Natural killer cell (primary cell): ENCODE results near the gene WDFY4. TPM values are rescaled to one million over a fixed set of nuclear protein-coding genes. Genes with fewer than 3 reads are reported as not detected.

Source experiments
- ATAC-seq, 3 donors: fragments of 150-1000 bp in 2 of 3; fragments of 200-7000 bp in 1 of 3; cut with Tn5 transposase; 1 replicate in 1 of 3; 2 replicates in 2 of 3; pipeline ENCODE4 v1.10.0; 2021; ENCODE audit warnings: mild to moderate bottlenecking in 2 of 3, moderate library complexity in 2 of 3
- DNase-seq, 2 donors: peaks; one replicate each; pipeline versions ENCODE4 v3.0.0 to v3.0.0-alpha.2; 2013 to 2021; ENCODE audit warnings: mixed read lengths in 1 of 2
- H3K27ac ChIP-seq: one replicate; pipeline ENCODE4 v1.5.1; 2013; ENCODE audit warnings: mild to moderate bottlenecking, low read length
- H3K27me3 ChIP-seq: one replicate; pipeline ENCODE4 v1.6.1; 2013; ENCODE audit warnings: low read length; ENCODE audit not compliant: control insufficient read depth, insufficient read depth
- H3K36me3 ChIP-seq: one replicate; pipeline ENCODE4 v1.6.1; 2013; ENCODE audit warnings: low read length; ENCODE audit not compliant: control insufficient read depth, insufficient read depth
- H3K4me1 ChIP-seq: one replicate; pipeline ENCODE4 v1.6.1; 2013; ENCODE audit warnings: low read length; ENCODE audit not compliant: control insufficient read depth, insufficient read depth
- H3K4me3 ChIP-seq: one replicate; pipeline ENCODE4 v1.5.1; 2013; ENCODE audit warnings: low read length
- H3K9me3 ChIP-seq: one replicate; pipeline ENCODE4 v1.6.1; 2013; ENCODE audit warnings: low read length; ENCODE audit not compliant: control insufficient read depth, insufficient read depth
- H3K27ac Mint-ChIP-seq, 2 donors: one replicate each; pipeline ENCODE4 v1.8.0; 2022; ENCODE audit warnings: mild to moderate bottlenecking in 2 of 2, mixed read lengths in 2 of 2, moderate library complexity in 1 of 2
- H3K27me3 Mint-ChIP-seq, 2 donors: one replicate each; pipeline ENCODE4 v1.8.0; 2022; ENCODE audit warnings: low read depth in 2 of 2, mixed read lengths in 2 of 2
- H3K36me3 Mint-ChIP-seq: one replicate; pipeline ENCODE4 v1.8.0; 2022; ENCODE audit warnings: mixed read lengths
- H3K4me1 Mint-ChIP-seq, 2 donors: one replicate each; pipeline ENCODE4 v1.8.0; 2022; ENCODE audit warnings: mixed read lengths in 2 of 2
- H3K4me3 Mint-ChIP-seq: one replicate; pipeline ENCODE4 v1.8.0; 2022; ENCODE audit warnings: mild to moderate bottlenecking, moderate library complexity, mixed read lengths
- H3K9me3 Mint-ChIP-seq, 2 donors: one replicate each; pipeline ENCODE4 v1.8.0; 2022; ENCODE audit warnings: mixed read lengths in 2 of 2
- CTCF ChIP-seq: fragments of 200-600 bp; IDR thresholded peaks from one replicate; pipeline ENCODE4 v1.8.0; 2022; ENCODE audit warnings: antibody characterized with exemption
- WGBS: methylation state at CpG from one replicate; pipeline ENCODE4 v1.1.7; 2013; ENCODE audit warnings: missing lambda C conversion rate; ENCODE audit not compliant: insufficient coverage; 5-methylcytosine and 5-hydroxymethylcytosine counted together
- intact Hi-C: fragments of 100-400 bp; cut with micrococcal nuclease; formaldehyde crosslinking; loops from one replicate; pipeline ENCODE4 v1.14.2; 2022
- total RNA-seq, 4 donors: library from RNA; stranded (reverse); fragments of 120-200 nt in 1 of 4; gene quantifications; one replicate each; pipeline versions ENCODE4 v1.2.3 to v1.2.4, GENCODE V29; 2013 to 2022

The WDFY4 gene
- total RNA-seq, 3 donors from 2014 or later (not counting 1 experiment from before 2014, with no cell fraction given): 1.7 to 8.4 (median 3.5) TPM

- Histone ChIP-seq H3K27ac (no peak overlapping the region), H3K27me3 (no peaks in the 10 kb centered on the region), H3K4me3 (no peak overlapping the region), H3K36me3 (no peaks in the 10 kb centered on the region), H3K9me3 (no peaks in the 10 kb centered on the region), H3K4me1 (no peaks in the 10 kb centered on the region)
- H3K27ac Mint-ChIP-seq: no peak overlapping the region
- no peak for DNase-seq
- no peaks in the 10 kb centered on the region for H3K27me3 Mint-ChIP-seq
- ATAC-seq: no peak
- intact Hi-C loops: no loop called here
- TF ChIP-seq CTCF: no peak
- H3K4me3 Mint-ChIP-seq: no peak overlapping the region
- no peaks in the 10 kb centered on the region for H3K4me1 Mint-ChIP-seq
- H3K9me3 Mint-ChIP-seq: no peaks in the 10 kb centered on the region
- 91% methylated on average over 16 of the region's 16 CpGs for WGBS
- H3K36me3 Mint-ChIP-seq: no peaks in the 10 kb centered on the region
Measured at GRCh38 chr10:48957361-48958151, 272.9 kb downstream of the WDFY4 start.

- Histone ChIP-seq H3K4me1 (no peaks in the 10 kb centered on the region), H3K27ac (no peak overlapping the region), H3K27me3 (no peaks in the 10 kb centered on the region), H3K36me3 (no peaks in the 10 kb centered on the region), H3K9me3 (no peaks in the 10 kb centered on the region), H3K4me3 (no peak overlapping the region)
- Mint-ChIP-seq H3K27me3 (no peaks in the 10 kb centered on the region), H3K27ac (no peak overlapping the region), H3K9me3 (no peaks in the 10 kb centered on the region), H3K4me3 (no peak overlapping the region), H3K4me1 (no peaks in the 10 kb centered on the region), H3K36me3 (no peaks in the 10 kb centered on the region)
- intact Hi-C loops: no loop called here
- WGBS: 56% methylated on average over 1 of the region's 1 CpG
- ATAC-seq (no peak), DNase-seq (no peak)
- TF ChIP-seq CTCF: no peak
Measured at GRCh38 chr10:48958598-48959190, 274.0 kb downstream of the WDFY4 start.

- H3K27ac ChIP-seq: no peak overlapping the region
- Mint-ChIP-seq H3K27me3 (no peaks in the 10 kb centered on the region), H3K9me3 (no peaks in the 10 kb centered on the region), H3K36me3 (no peaks in the 10 kb centered on the region), H3K4me3 (no peak overlapping the region), H3K27ac (no peak overlapping the region), H3K4me1 (no peaks in the 10 kb centered on the region)
- H3K27me3 ChIP-seq: no peaks in the 10 kb centered on the region
- DNase-seq (no peak), ATAC-seq (no peak)
- H3K9me3 ChIP-seq: no peaks in the 10 kb centered on the region
- H3K4me1 ChIP-seq: no peaks in the 10 kb centered on the region
- TF ChIP-seq CTCF: no peak
- WGBS: 83% methylated on average over 1 of the region's 1 CpG
- no peaks in the 10 kb centered on the region for H3K36me3 ChIP-seq
- intact Hi-C loops: no loop called here
- H3K4me3 ChIP-seq: no peak overlapping the region
Measured at GRCh38 chr10:48964038-48964437, 279.4 kb downstream of the WDFY4 start.
